Right lung (tissue), 5 donors: ENCODE results near the gene CACNA2D2. TPM values are rescaled to one million over a fixed set of nuclear protein-coding genes. Genes with fewer than 3 reads are reported as not detected.
"Not testable (repeated sequence)": the region's sequence is repeated elsewhere in the genome, so short reads cannot be mapped to it uniquely, and the experiment has no call there.

Experiments
- DNase-seq, 2 donors: peaks; one replicate each; pipeline ENCODE4 v3.0.0-alpha.2; 2013
- polyA plus RNA-seq, 5 donors: library from polyadenylated mRNA; unstranded; fragments of 120-200 nt; gene quantifications; one replicate each; pipeline versions ENCODE4 v1.2.1 to v1.2.3, GENCODE V29; 2013; ENCODE audit warnings: inconsistent platforms in 1 of 5, low replicate concordance in 1 of 5; ENCODE audit not compliant: insufficient read length in 5 of 5, insufficient read depth in 1 of 5

Gene CACNA2D2
- polyA plus RNA-seq, 5 donors: 11.3 to 33.6 (median 27.5) TPM

- DNase-seq: no peak
Measured at GRCh38 chr3:50531201-50531600, 27.8 kb upstream of the CACNA2D2 start.

- DNase-seq: no peak
Measured at GRCh38 chr3:50530001-50530970, 26.9 kb upstream of the CACNA2D2 start.

DNA sequence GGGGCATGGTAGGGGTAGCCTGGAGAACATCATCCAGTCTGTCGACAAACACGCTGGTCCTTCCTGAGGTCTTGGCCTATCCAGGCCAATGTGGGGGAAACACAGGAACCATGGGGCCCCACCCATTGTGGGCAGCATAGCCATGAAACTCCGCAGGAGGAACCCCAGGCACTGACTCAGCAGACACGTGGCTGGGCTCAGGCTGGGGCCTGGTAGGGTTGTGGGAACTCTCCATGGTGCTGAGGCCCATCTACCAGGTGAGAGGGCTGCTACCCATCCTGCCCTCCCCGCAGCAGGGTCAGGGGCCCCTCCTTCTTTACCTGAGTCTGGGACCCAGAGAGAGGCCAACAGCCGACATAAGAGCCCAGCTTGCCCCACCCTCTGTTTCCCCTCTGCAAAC is 22.6 kb upstream of the CACNA2D2 start:
- no peak for DNase-seq

GRCh38 chr3:50525191-50525910 is 21.9 kb upstream of the CACNA2D2 start:
- DNase-seq: no peak

- DNase-seq: no peak
Measured at GRCh38 chr3:50524746-50525145, 21.3 kb upstream of the CACNA2D2 start.

DNA sequence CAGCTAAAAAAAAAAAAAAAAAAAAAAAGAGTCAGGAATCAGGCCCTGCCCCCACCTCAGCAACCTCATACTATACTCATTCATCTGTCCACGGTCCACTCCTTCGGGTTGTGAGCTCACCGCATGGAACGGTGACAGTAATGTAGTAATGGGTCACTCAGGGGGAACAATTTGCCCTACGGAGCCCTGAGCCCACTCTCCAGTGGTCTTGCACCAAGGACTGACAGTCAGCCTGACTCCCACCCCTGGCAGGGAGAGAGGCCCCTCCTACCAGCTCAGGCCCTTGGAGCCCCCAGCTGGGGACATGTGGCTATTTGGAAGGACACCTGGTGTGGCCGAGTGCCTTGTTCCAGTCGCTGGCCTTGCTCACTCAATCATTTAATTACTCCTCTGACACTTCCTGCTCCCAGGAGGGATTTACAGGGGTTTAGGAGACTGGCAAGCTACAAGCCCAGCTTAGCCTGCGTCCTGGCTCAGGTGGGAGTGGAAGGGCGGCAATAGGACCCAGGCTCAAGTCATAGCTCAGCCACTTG is 19.9 kb upstream of the CACNA2D2 start:
- DNase-seq: no peak

- no peak for DNase-seq
Measured at GRCh38 chr3:50521572-50521971, 18.1 kb upstream of the CACNA2D2 start.

GRCh38 chr3:50520849-50521248 is 17.4 kb upstream of the CACNA2D2 start:
- DNase-seq: no peak

DNA sequence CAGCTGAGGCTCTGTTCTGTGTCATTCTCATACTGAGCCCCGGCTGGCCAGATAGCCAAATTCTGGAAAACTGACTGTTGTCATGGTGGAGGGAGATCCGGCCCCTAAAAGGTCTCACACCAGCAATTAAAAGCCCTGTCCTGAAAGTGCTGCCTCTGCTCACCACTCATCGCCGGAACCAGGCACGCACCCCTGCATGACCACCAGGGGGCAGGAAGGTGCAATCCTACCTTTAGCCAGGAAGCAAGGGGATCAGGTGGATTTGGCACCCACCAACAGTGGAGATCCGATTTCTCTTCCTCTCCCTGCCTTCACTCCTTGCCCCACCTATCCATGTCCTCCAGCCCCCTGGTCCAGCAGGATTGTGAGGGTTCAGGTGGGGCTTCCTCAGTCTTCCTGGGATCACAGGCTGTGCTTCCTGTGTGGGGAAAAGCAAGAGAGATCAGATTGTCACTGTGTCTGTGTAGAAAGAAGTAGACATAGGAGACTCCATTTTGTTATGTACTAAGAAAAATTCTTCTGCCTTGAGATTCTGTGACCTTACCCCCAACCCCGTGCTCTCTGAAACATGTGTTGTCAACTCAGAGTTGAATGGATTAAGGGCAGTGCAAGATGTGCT is 16.1 kb upstream of the CACNA2D2 start:
- DNase-seq: peak in 1 of 2 donors; percentile 30

DNA sequence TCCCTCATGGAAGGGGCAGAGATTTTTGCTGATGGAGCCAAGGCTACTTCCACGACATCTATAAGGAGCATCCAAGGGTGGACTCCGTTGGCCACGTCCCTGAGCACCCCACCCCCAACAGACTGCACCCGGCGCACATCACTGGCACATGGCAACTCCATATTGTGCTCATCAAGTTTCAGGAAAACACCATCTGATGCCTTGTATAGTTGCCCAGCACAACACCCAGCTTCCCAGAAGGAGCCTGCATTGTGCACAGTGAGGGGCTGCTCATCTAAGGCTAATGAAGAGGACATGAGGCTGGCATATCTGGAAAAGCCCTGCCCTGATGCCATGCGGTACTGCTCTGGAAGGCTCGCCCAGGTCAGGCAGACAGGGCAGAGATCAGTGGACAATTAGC is 15.0 kb upstream of the CACNA2D2 start:
- no peak for DNase-seq

DNA sequence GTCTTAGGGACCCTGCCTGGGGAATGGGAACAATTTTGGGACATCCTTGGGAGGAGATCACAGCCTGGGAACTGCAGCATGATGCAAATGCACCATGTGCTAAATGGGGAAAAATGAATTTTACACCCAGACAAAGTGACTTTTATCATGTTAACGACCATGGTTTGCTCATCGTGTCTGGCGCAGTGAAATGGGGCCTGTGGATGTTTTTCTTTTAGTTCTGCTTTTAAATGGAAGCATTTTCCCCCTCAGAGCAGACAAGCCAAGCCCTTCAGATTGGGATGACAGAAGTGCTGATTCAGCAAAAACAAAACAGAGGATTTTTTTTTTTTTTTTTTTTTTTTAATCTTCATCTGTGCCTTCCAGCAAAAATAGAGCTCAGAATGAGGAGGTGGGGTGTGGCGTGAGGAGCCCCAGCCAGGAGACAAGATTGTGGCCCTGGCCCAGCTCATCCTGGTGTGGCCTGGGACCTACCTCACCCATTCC is 14.3 kb upstream of the CACNA2D2 start:
- no peak for DNase-seq

DNA sequence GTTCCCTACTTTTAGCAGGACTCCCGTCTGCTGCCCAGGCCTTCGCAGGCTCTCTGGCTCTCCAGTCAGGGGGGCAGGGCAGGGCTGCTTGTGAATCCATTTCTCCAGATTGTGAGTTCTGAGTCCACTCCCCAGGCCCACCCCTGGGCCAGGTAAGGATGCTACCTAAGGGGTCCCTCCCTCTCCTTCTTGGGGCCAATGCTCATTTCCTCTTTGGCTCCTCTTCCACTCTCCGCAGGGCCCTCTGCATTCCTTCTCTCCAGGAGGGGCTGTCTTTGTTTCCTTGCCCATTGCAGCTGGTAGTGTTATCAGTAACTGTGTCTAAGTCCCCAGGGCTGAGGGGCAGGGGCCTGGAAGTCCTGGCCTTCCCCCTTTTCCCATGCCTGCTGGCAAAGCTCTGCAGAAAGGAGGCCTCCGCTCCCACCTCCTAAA is 13.0 kb upstream of the CACNA2D2 start:
- DNase-seq: no peak

DNA sequence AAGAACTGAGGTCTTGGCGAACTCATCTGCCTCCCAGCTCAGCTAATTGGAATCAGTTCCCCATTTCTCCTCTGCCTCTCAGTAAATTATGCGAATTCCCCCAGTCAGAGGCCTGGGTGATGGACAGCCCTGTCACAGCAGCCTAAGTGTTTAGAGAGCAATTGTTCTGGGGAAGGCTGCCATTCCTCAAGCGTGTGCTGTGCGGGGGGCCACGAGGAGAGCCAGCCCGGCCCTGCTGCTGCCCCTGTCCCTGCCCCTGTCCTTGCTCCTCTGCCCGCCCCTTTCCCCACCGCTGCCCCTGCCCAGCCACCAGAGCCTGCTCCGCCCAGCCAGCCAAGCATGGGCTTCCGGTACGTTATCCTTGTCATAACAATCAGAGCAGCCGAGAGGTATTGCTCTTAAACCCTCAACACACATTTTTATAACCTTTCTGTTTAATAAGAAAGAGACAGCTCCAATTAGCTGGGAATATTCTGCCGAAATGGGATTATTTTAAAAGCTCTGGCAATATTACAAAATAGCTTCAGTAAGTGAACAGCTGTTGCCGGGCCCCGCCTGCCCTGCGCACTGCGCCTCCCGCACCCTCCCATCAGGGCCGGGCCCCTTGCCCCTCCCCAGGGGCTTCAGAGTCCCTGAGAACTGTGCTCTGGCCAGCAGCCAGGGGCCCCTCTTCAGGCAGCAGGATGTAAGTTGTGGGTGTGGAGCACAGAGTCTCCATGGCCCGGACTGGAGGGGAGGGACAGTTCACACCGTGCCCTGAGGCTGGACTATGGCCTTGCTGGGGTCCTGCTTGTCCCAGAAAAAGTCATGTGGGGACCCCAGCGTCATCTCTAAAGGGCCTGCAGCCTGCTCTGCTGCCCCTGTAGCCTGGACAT is 12.4 kb upstream of the CACNA2D2 start:
- DNase-seq: peak; percentile 92 to 93

DNA sequence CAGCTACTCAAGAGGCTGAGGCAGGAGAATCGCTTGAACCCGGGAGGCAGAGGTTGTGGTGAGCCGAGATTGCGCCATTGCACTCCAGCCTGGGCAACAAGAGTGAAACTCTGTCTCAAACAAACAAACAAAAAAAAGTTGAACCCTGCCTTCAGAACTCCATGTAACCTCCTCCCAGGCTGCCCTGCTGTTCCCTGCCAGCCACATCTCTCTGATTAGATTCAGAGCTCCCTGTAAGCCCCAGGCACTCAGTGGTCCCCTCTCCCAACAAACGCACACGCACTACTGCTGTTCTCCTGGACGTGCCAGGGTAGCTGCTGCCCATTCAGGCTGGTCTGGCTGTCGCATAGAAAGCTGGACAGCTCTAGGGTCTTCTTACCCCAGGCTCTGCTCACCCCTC is 9.5 kb upstream of the CACNA2D2 start:
- not testable (repeated sequence) for DNase-seq

- no peak for DNase-seq
Measured at GRCh38 chr3:50512131-50512530, 8.7 kb upstream of the CACNA2D2 start.

GRCh38 chr3:50510325-50510724 is 6.9 kb upstream of the CACNA2D2 start:
- no peak for DNase-seq

- DNase-seq: no peak
Measured at GRCh38 chr3:50509715-50510114, 6.3 kb upstream of the CACNA2D2 start.

GRCh38 chr3:50508821-50509220 is 5.4 kb upstream of the CACNA2D2 start:
- no peak for DNase-seq

- DNase-seq: no peak
Measured at GRCh38 chr3:50506169-50506568, 2.7 kb upstream of the CACNA2D2 start.

DNA sequence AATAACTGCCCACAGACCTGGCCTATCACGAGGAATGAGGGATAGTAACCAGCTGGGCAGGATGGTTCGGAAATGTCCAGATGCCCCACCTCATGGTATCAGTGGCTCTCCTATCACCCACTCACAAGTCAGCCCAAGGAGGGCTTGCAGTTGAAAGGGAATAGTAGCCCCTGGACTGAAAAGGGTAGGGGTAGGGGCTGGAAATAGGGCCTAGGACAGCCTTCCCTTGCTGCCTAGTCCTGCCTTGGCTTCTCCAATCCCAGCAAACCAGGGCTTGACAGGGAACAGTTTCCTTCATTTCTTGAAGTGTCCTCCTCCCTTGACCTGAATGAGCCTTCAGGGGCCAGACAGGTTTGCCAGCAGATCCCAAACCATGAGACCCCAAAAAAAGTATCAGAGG is 1.2 kb upstream of the CACNA2D2 start:
- DNase-seq: no peak
